Measurements from ENCODE around the gene TUBGCP3. TPM values are rescaled to one million over a fixed set of nuclear protein-coding genes. Genes with fewer than 3 reads are reported as not detected.

Gene TUBGCP3
- total RNA-seq, 1 donor from 2014 or later = 16.3 TPM

GRCh38 chr13:112510987-112511685 is 76.8 kb downstream of the TUBGCP3 start:
- peaks cover 13% of the 10 kb centered on the region for H3K36me3 Mint-ChIP-seq (ENCODE audit: low read depth)

GRCh38 chr13:112510002-112510780 is 77.8 kb downstream of the TUBGCP3 start:
- H3K27ac Mint-ChIP-seq (ENCODE audit: unreplicated experiment) = no peak overlapping the region
- H3K4me3 Mint-ChIP-seq (ENCODE audit: unreplicated experiment) = no peak overlapping the region
- no peaks in the 10 kb centered on the region for H3K9me3 Mint-ChIP-seq (ENCODE audit: low read depth)
- H3K36me3 Mint-ChIP-seq (ENCODE audit: low read depth) = peaks cover 15% of the 10 kb centered on the region
- no peak for DNase-seq (ENCODE audit: low spot score)
- H3K4me1 Mint-ChIP-seq (ENCODE audit: low read depth) = peaks cover 16% of the 10 kb centered on the region
- no peaks in the 10 kb centered on the region for H3K27me3 Mint-ChIP-seq (ENCODE audit: low read depth)
- TF ChIP-seq CTCF (IDR thresholded peaks at IDR 0.05) = peak; percentile 79

More at GRCh38 chr13:112510987-112511685, 76.8 kb downstream of the TUBGCP3 start:
- no peak for DNase-seq (ENCODE audit: low spot score)
- peaks cover 16% of the 10 kb centered on the region for H3K4me1 Mint-ChIP-seq (ENCODE audit: low read depth)
- H3K27ac Mint-ChIP-seq (ENCODE audit: unreplicated experiment) = no peak overlapping the region
- no peaks in the 10 kb centered on the region for H3K27me3 Mint-ChIP-seq (ENCODE audit: low read depth)
- no peak for TF ChIP-seq CTCF (IDR thresholded peaks at IDR 0.05)
- H3K4me3 Mint-ChIP-seq (ENCODE audit: unreplicated experiment) = no peak overlapping the region
- H3K9me3 Mint-ChIP-seq (ENCODE audit: low read depth) = no peaks in the 10 kb centered on the region

- H3K4me3 Mint-ChIP-seq (ENCODE audit: unreplicated experiment) = no peak overlapping the region
Observed at GRCh38 chr13:112509190-112509589, 78.8 kb downstream of the TUBGCP3 start.

GRCh38 chr13:112506046-112506445 is 81.9 kb downstream of the TUBGCP3 start:
- H3K27ac Mint-ChIP-seq (ENCODE audit: unreplicated experiment) = no peak overlapping the region
- H3K9me3 Mint-ChIP-seq (ENCODE audit: low read depth) = no peaks in the 10 kb centered on the region
- no peak overlapping the region for H3K4me3 Mint-ChIP-seq (ENCODE audit: unreplicated experiment)
- TF ChIP-seq CTCF (IDR thresholded peaks at IDR 0.05) = no peak
- peaks cover 19% of the 10 kb centered on the region for H3K36me3 Mint-ChIP-seq (ENCODE audit: low read depth)
- no peak for DNase-seq (ENCODE audit: low spot score)
- H3K27me3 Mint-ChIP-seq (ENCODE audit: low read depth) = no peaks in the 10 kb centered on the region
- H3K4me1 Mint-ChIP-seq (ENCODE audit: low read depth) = peaks cover 13% of the 10 kb centered on the region

More at GRCh38 chr13:112509190-112509589, 78.8 kb downstream of the TUBGCP3 start:
- Mint-ChIP-seq H3K27me3 (ENCODE audit: low read depth) (no peaks in the 10 kb centered on the region), H3K4me1 (ENCODE audit: low read depth) (peaks cover 16% of the 10 kb centered on the region), H3K36me3 (ENCODE audit: low read depth) (peaks cover 17% of the 10 kb centered on the region), H3K27ac (ENCODE audit: unreplicated experiment) (no peak overlapping the region), H3K9me3 (ENCODE audit: low read depth) (no peaks in the 10 kb centered on the region)
- no peak for TF ChIP-seq CTCF (IDR thresholded peaks at IDR 0.05)
- DNase-seq (ENCODE audit: low spot score) = no peak

- TF ChIP-seq CTCF (IDR thresholded peaks at IDR 0.05) = no peak
- Mint-ChIP-seq H3K36me3 (ENCODE audit: low read depth) (peaks cover 15% of the 10 kb centered on the region), H3K4me1 (ENCODE audit: low read depth) (no peaks in the 10 kb centered on the region), H3K27me3 (ENCODE audit: low read depth) (no peaks in the 10 kb centered on the region), H3K9me3 (ENCODE audit: low read depth) (no peaks in the 10 kb centered on the region), H3K27ac (ENCODE audit: unreplicated experiment) (no peak overlapping the region), H3K4me3 (ENCODE audit: unreplicated experiment) (no peak overlapping the region)
- no peak for DNase-seq (ENCODE audit: low spot score)
Observed at GRCh38 chr13:112496166-112496565, 91.8 kb downstream of the TUBGCP3 start.

Measured in chondrocyte (in vitro differentiated cells).